ENCODE data around the gene TXNRD2. TPM values are rescaled to one million over a fixed set of nuclear protein-coding genes. Genes with fewer than 3 reads are reported as not detected.

Gene TXNRD2
- total RNA-seq, 4 donors from 2014 or later, result 8.0 to 11.3 (median 10.4) TPM

DNA sequence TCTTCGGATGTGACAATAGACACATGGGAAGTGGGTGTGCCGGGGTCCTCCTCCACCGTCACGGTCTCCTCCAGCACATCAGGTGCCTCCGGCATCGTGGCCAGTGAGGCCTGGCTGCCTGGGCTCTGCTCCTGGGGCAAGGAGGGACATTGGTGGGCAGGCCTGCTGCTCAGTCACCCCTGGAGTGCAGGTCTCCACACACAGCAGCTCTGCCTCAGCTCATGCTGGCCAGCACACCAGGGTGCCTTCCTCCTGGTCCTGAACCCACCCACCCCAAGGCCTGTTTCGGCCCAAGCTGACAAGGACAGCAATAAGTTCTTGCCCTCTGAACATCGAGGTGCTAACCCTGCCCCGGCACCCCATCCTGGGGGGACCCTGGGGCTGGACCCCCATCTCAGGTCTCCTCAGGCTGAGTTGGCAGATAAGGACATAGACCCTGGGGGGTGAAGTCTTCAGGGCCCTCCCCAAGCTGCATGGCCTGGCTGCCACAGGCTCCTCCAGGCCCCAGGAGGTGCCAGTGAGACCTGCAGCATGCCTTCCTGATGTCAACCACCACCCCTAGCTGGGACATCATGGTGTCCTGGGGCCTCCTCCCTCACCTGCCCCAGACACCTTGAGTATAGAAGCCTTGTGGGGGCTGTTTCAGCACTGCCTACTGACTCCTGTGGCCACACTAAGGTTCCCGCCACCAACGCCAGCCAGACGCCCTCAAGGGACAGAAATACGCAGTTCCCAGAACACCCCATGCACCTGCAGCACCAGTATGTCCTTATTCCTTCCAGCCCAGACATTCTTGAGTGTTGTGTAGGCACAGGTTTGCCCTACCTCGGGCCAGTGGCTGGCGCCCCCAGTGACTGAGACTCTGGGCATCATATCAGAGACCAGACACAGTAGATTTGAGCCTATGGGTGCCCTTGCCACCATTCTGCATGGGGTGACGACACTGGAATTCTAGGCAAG, 40.6 kb upstream of the TXNRD2 start:
- peaks cover 28 to 54% (median 35%) of the 10 kb centered on the region in 3 donors for H3K4me1 ChIP-seq
- H3K27me3 ChIP-seq, result no peaks in the 10 kb centered on the region
- H3K9me3 ChIP-seq, result no peaks in the 10 kb centered on the region
- no peak for DNase-seq
- 90 to 95% methylated on average over 7 to 13 of the region's 16 CpGs for WGBS, 2 donors
- TF ChIP-seq POLR2A (IDR thresholded peaks at IDR 0.05), result no peak
- TF ChIP-seq, protein P1, sequence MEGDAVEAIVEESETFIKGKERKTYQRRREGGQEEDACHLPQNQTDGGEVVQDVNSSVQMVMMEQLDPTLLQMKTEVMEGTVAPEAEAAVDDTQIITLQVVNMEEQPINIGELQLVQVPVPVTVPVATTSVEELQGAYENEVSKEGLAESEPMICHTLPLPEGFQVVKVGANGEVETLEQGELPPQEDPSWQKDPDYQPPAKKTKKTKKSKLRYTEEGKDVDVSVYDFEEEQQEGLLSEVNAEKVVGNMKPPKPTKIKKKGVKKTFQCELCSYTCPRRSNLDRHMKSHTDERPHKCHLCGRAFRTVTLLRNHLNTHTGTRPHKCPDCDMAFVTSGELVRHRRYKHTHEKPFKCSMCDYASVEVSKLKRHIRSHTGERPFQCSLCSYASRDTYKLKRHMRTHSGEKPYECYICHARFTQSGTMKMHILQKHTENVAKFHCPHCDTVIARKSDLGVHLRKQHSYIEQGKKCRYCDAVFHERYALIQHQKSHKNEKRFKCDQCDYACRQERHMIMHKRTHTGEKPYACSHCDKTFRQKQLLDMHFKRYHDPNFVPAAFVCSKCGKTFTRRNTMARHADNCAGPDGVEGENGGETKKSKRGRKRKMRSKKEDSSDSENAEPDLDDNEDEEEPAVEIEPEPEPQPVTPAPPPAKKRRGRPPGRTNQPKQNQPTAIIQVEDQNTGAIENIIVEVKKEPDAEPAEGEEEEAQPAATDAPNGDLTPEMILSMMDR (IDR thresholded peaks at IDR 0.05), result no peak
- no peak overlapping the region for H3K4me3 ChIP-seq
- intact Hi-C loops (cut with DNase I), result no loop called here
- H3K27ac ChIP-seq, result no peak overlapping the region
- H3K36me3 ChIP-seq, result peaks cover 0 to 40% (median 0%) of the 10 kb centered on the region in 3 donors

DNA sequence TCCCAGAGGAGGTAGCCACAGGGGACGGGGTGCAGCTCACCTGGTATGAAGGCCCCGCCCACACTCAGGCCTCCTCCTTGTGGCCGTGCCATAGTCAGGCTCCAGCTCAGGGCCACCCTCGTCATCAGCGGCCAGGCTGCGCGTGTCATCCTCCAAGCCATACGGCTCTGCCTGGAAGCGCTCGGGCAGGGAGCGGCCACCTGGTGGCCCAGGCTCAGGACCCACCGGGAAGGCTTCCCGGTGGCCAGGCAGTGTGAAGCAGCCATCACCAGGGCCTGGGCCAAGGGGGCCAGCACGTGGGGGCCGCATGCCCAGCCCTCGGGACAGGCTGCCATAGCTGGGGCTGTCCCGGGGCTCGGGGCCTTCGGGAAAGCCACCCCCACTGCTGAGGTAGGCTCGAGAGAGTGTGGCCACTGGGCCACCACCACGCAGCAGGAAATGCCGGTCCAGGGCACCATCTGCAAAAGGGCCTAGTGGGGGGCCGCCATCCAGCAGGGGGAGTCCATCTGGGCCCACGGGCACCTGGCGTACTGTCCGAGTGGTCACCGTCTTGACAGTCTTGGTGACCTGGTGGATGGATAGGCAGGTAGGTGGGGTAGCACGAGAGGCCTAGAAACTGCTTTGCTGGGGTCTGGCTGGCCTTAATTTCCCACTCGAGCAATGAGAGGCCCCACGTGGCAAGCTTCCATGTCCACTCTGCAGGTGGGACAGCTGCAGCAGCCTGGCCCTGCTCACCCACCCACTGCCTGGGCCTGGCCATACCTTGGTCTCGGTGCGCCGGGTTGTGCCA, 39.7 kb upstream of the TXNRD2 start:
- peaks cover 19 to 46% (median 31%) of the 10 kb centered on the region in 3 donors for H3K4me1 ChIP-seq
- no peak overlapping the region for H3K4me3 ChIP-seq
- DNase-seq, result no peak
- no peak overlapping the region for H3K27ac ChIP-seq
- intact Hi-C loops (cut with DNase I), result no loop called here
- peaks cover 0 to 40% (median 0%) of the 10 kb centered on the region in 3 donors for H3K36me3 ChIP-seq
- no peak for TF ChIP-seq POLR2A (IDR thresholded peaks at IDR 0.05)
- TF ChIP-seq, protein P1 (IDR thresholded peaks at IDR 0.05), result no peak
- 91% methylated on average over 4 of the region's 33 CpGs; no CpG with 5 or more reads in 1 of the 2 donors for WGBS, 2 donors
- no peaks in the 10 kb centered on the region for H3K9me3 ChIP-seq
- no peaks in the 10 kb centered on the region for H3K27me3 ChIP-seq

DNA sequence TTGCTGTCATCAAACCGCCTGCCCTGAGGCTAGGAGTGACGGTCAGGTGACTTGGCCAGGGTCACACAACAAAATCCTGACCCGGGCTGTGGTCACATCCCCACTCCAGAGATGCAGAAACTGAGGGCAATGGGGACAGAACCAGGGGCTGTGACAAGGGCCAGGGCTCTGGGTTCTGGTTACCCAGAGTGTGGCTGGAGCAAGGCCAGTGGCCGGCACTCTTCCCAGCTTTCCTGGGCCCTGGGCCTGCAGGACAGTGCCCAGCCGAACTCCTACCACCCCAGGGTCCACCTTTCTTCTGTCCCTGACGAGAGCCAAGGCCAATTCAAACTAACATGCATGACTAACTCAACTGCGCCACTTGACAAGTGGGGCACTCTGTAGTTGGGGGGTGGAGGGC, 39.1 kb upstream of the TXNRD2 start:
- TF ChIP-seq, protein P1 (IDR thresholded peaks at IDR 0.05), result no peak
- no peak for TF ChIP-seq POLR2A (IDR thresholded peaks at IDR 0.05)
- 93% methylated on average over 3 of the region's 7 CpGs; no CpG with 5 or more reads in 1 of the 2 donors for WGBS, 2 donors
- Histone ChIP-seq H3K36me3 (peaks cover 0 to 40% (median 0%) of the 10 kb centered on the region in 3 donors), H3K27ac (no peak overlapping the region), H3K4me1 (peaks cover 13 to 40% (median 25%) of the 10 kb centered on the region in 3 donors), H3K4me3 (no peak overlapping the region), H3K27me3 (no peaks in the 10 kb centered on the region), H3K9me3 (no peaks in the 10 kb centered on the region)
- intact Hi-C loops (cut with DNase I), result no loop called here
- DNase-seq, result no peak

DNA sequence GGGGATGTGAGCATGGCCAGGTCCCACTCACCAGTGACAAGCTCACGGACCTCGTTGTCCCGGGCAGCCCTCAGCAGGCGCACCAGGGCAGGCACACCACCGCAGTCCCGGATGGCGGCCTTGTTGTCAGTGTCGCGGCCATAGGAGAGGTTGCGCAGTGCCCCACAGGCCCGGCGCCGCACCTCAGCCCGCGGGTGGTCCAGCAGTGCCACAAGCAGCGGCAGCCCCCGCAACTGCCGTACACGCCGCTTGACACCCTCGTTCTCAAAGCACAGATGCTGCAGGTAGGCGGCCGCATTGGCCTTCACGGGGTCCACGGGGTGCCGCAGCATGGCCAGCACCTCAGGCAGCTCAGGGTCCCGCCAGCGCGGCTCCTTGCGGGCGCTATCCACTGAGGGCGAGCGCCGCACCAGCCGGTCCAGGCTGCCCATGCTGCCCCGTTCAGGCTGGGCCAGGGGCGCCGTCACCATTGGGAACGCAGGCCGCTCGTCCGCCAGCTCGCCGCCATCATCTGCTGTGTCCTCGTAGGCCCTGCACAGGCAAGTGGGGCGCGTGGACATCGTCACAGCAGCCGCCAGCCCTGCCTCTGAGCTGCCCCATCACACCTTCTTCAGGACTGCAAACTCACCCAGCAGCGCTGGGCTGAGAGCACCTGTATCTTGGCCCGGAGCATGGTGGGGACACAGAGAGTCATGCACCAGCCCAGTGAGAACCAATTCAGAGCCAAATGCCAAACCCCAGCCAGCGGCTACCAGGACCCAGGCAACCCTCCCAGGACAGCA, 38.3 kb upstream of the TXNRD2 start:
- peaks cover 0 to 40% (median 0%) of the 10 kb centered on the region in 3 donors for H3K36me3 ChIP-seq
- H3K27ac ChIP-seq, result no peak overlapping the region
- 80 to 100% methylated on average over 1 to 12 of the region's 52 CpGs for WGBS, 2 donors
- H3K4me1 ChIP-seq, result peaks cover 11 to 39% (median 17%) of the 10 kb centered on the region in 3 donors
- no peak overlapping the region for H3K4me3 ChIP-seq
- no peaks in the 10 kb centered on the region for H3K9me3 ChIP-seq
- H3K27me3 ChIP-seq, result no peaks in the 10 kb centered on the region
- intact Hi-C loops (cut with DNase I), result loop anchor here (10.0 kb wide), 1 partner anchor 135 kb away; the partner anchor contains the start of genes RANBP1 and TRMT2A
- no peak for DNase-seq
- no peak for TF ChIP-seq POLR2A (IDR thresholded peaks at IDR 0.05)
- TF ChIP-seq, protein P1 (IDR thresholded peaks at IDR 0.05), result no peak
